HCT116 (cell line): ENCODE measurements around the gene DRD2. TPM values are rescaled to one million over a fixed set of nuclear protein-coding genes. Genes with fewer than 3 reads are reported as not detected.

Source experiments
- ATAC-seq: fragments of 200-7000 bp; cut with Tn5 transposase; 2 replicates; pipeline ENCODE4 v1.9.1; 2020; ENCODE audit warnings: mild to moderate bottlenecking, moderate library complexity
- BruUV-seq: library from RNA; stranded (reverse); fragments of 400-500 nt; replicated peaks from 2 replicates; lab custom pipeline; 2021; lab: Mats Ljungman, UMichigan
- CTCF ChIA-PET: fragments of 300-600 bp; sonication (Branson Sonifier 250); formaldehyde crosslinking; loops from one replicate; lab custom pipeline; 2021; ENCODE audit warnings: antibody characterized with exemption; lab: Charles Lee
- POLR2A ChIA-PET: fragments of 300-600, 350-600 bp; sonication (Branson Sonifier 250); formaldehyde crosslinking; loops from one replicate; lab custom pipeline; 2021; ENCODE audit warnings: antibody characterized with exemption; lab: Charles Lee
- RAD21 ChIA-PET, 2 experiments: fragments of 300-600 bp; sonication (Branson Sonifier 250); formaldehyde crosslinking; loops; one replicate each; lab custom pipeline; 2023; ENCODE audit warnings: low total read pairs in 2 of 2; ENCODE audit not compliant: uncharacterized antibody in 2 of 2, unreplicated experiment in 2 of 2, low non-redundant PET in 1 of 2; lab: Charles Lee
- DNase-seq: peaks from one replicate; pipeline ENCODE4 v3.0.0-alpha.2; 2010; ENCODE audit warnings: low read depth, low spot score
- H2AFZ ChIP-seq: fragments of 200-600 bp; shearing (Covaris generic), sonication (generic); 2 replicates; pipeline ENCODE4 v1.6.1; 2017; ENCODE audit warnings: low read depth, mixed run types, mixed read lengths, antibody characterized with exemption, low read length; ENCODE audit not compliant: poor library complexity, severe bottlenecking
- H3K27ac ChIP-seq: 2 replicates; pipeline ENCODE4 v1.5.1; 2012; ENCODE audit warnings: low read depth, low read length
- H3K27me3 ChIP-seq: fragments of 200-600 bp; sonication (generic); 2 replicates; pipeline ENCODE4 v1.6.1; 2016; ENCODE audit warnings: mixed run types, low read length, mixed read lengths; ENCODE audit not compliant: insufficient read depth
- H3K36me3 ChIP-seq, 2 experiments: fragments of 200-500 bp in 1 of 2; fragments of 200-600 bp in 1 of 2; sonication (Bioruptor generic) in 1 of 2; sonication (generic) in 1 of 2; 2 replicates each; pipeline versions ENCODE4 v1.5.1 to v1.6.1; 2014 to 2016; ENCODE audit warnings: low read length in 2 of 2, inconsistent platforms in 1 of 2, mixed read lengths in 1 of 2, mixed run types in 1 of 2; ENCODE audit not compliant: insufficient read depth in 2 of 2, control insufficient read depth in 1 of 2
- H3K4me1 ChIP-seq, 2 experiments: fragments of 200-600 bp in 1 of 2; sonication (generic) in 1 of 2; 2 replicates each; pipeline versions ENCODE4 v1.5.1 to v1.6.1; 2012 to 2017; ENCODE audit warnings: low read length in 2 of 2, inconsistent platforms in 1 of 2, mild to moderate bottlenecking in 1 of 2, mixed read lengths in 1 of 2, mixed run types in 1 of 2, moderate library complexity in 1 of 2; ENCODE audit not compliant: insufficient read depth in 2 of 2, control insufficient read depth in 1 of 2
- H3K4me2 ChIP-seq: fragments of 200-600 bp; sonication (generic); 2 replicates; pipeline ENCODE4 v1.6.1; 2017; ENCODE audit warnings: mixed run types, low read length, mixed read lengths
- H3K4me3 ChIP-seq, 2 experiments: fragments of 200-600 bp in 1 of 2; sonication (generic) in 1 of 2; replicated peaks in 1 of 2; 2 replicates each; pipeline ENCODE4 v1.5.1; 2011 to 2016; ENCODE audit warnings: low read length in 2 of 2, control low read depth in 1 of 2, low read depth in 1 of 2, mild to moderate bottlenecking in 1 of 2, mixed read lengths in 1 of 2, mixed run types in 1 of 2
- H3K79me2 ChIP-seq: fragments of 200-600 bp; sonication (generic); 2 replicates; pipeline ENCODE4 v1.6.1; 2017; ENCODE audit warnings: mild to moderate bottlenecking, mixed run types, low read length, moderate library complexity, mixed read lengths; ENCODE audit not compliant: insufficient read depth
- H3K9ac ChIP-seq: fragments of 200-600 bp; sonication (generic); 2 replicates; pipeline ENCODE4 v1.6.1; 2016; ENCODE audit warnings: low read length, mixed read lengths
- H3K9me2 ChIP-seq: fragments of 200-600 bp; sonication (generic), shearing (Covaris generic); 2 replicates; pipeline ENCODE4 v1.6.1; 2017; ENCODE audit warnings: mixed run types, mild to moderate bottlenecking, moderate library complexity; ENCODE audit not compliant: insufficient read depth
- H3K9me3 ChIP-seq, 2 experiments: fragments of 200-500 bp in 1 of 2; fragments of 200-600 bp in 1 of 2; sonication (Bioruptor generic) in 1 of 2; sonication (generic) in 1 of 2; 2 replicates each; pipeline ENCODE4 v1.6.1; 2014 to 2017; ENCODE audit warnings: low read length in 2 of 2, mixed read lengths in 2 of 2, inconsistent platforms in 1 of 2, low read depth in 1 of 2, mild to moderate bottlenecking in 1 of 2, mixed run types in 1 of 2, moderate library complexity in 1 of 2; ENCODE audit not compliant: control insufficient read depth in 1 of 2, insufficient read depth in 1 of 2
- H4K20me1 ChIP-seq: fragments of 200-600 bp; sonication (generic), shearing (Covaris generic); 2 replicates; pipeline ENCODE4 v1.6.1; 2017; ENCODE audit warnings: mixed run types, mild to moderate bottlenecking, moderate library complexity; ENCODE audit not compliant: insufficient read depth
- CBX3 ChIP-seq: IDR thresholded peaks from 2 replicates; pipeline ENCODE4 v1.6.1; 2012; ENCODE audit warnings: low read depth
- CEBPB ChIP-seq: IDR thresholded peaks from 2 replicates; pipeline ENCODE4 v1.6.1; 2012; ENCODE audit warnings: low read depth
- EGR1 ChIP-seq: IDR thresholded peaks from 2 replicates; pipeline ENCODE4 v1.6.1; 2012; ENCODE audit warnings: low read depth
- EZH2 ChIP-seq: fragments of 200-600 bp; sonication (generic); IDR thresholded peaks from 2 replicates; pipeline ENCODE4 v1.6.1; 2017; ENCODE audit warnings: antibody characterized with exemption, mixed run types
- JUND ChIP-seq: IDR thresholded peaks from 2 replicates; pipeline ENCODE4 v1.6.1; 2012
- POLR2A ChIP-seq: IDR thresholded peaks from 2 replicates; pipeline ENCODE4 v1.7.0; 2011; ENCODE audit warnings: borderline replicate concordance; ENCODE audit not compliant: insufficient read depth, insufficient read length; ENCODE audit errors: extremely low read depth
- POLR2AphosphoS5 ChIP-seq: IDR thresholded peaks from 2 replicates; pipeline ENCODE4 v1.6.1; 2011; ENCODE audit warnings: mild to moderate bottlenecking, low read depth, low read length, moderate library complexity
- RAD21 ChIP-seq: IDR thresholded peaks from 2 replicates; pipeline ENCODE4 v1.6.1; 2012; ENCODE audit warnings: low read depth, mild to moderate bottlenecking
- REST ChIP-seq: IDR thresholded peaks from 2 replicates; pipeline ENCODE4 v1.6.1; 2012; ENCODE audit warnings: low read depth
- SP1 ChIP-seq: IDR thresholded peaks from 2 replicates; pipeline ENCODE4 v1.6.1; 2012; ENCODE audit warnings: low read depth
- SRF ChIP-seq: IDR thresholded peaks from 2 replicates; pipeline ENCODE4 v1.6.1; 2012; ENCODE audit warnings: low read depth
- TCF7L2 ChIP-seq: IDR thresholded peaks from 2 replicates; pipeline ENCODE4 v1.7.0; 2011; ENCODE audit warnings: borderline replicate concordance, inconsistent platforms; ENCODE audit not compliant: insufficient read depth, insufficient read length; ENCODE audit errors: extremely low read depth
- YY1 ChIP-seq: IDR thresholded peaks from 2 replicates; pipeline ENCODE4 v1.6.1; 2011; ENCODE audit warnings: low read length, low read depth, moderate library complexity, mild to moderate bottlenecking; ENCODE audit not compliant: insufficient replicate concordance; ENCODE audit errors: extremely low read depth
- ZBTB33 ChIP-seq: IDR thresholded peaks from 2 replicates; pipeline ENCODE4 v1.6.1; 2011; ENCODE audit warnings: mild to moderate bottlenecking, low read length, moderate library complexity; ENCODE audit not compliant: insufficient replicate concordance; ENCODE audit errors: extremely low read depth
- ZFX ChIP-seq: fragments of 450-650 bp; IDR thresholded peaks from 2 replicates; pipeline ENCODE4 v1.6.1; 2017
- ZNF274 ChIP-seq: fragments of 200-500 bp; sonication (Bioruptor generic); IDR thresholded peaks from 2 replicates; pipeline ENCODE4 v1.6.1; 2014; ENCODE audit warnings: mild to moderate bottlenecking, low read depth, low read length, inconsistent platforms
- intact Hi-C: fragments of 100-400 bp; cut with micrococcal nuclease; formaldehyde crosslinking; loops from 2 replicates; pipeline ENCODE4 v1.10.0; 2022
- total RNA-seq: library from RNA; stranded (reverse); gene quantifications from one replicate; pipeline ENCODE4 v1.2.1, GENCODE V29; 2021; ENCODE audit not compliant: unreplicated experiment
- TF ChIP-seq, protein P1 (sequence below), 3 experiments: fragments of 200-600 bp in 1 of 3; sonication (generic) in 1 of 3; IDR thresholded peaks in 2 of 3; conservative IDR thresholded peaks in 1 of 3; 2 replicates each; pipeline ENCODE4 v1.5.1; 2012 to 2017; ENCODE audit warnings: low read depth in 2 of 3, low read length in 2 of 3, antibody characterized with exemption in 1 of 3, borderline replicate concordance in 1 of 3, control low read depth in 1 of 3, mild to moderate bottlenecking in 1 of 3, mixed read lengths in 1 of 3, mixed run types in 1 of 3, moderate library complexity in 1 of 3; ENCODE audit not compliant: insufficient read depth in 1 of 3
- TF ChIP-seq, protein P2 (sequence below): IDR thresholded peaks from 2 replicates; pipeline ENCODE4 v1.6.1; 2012

DRD2 gene
- total RNA-seq, 1 experiment from 2014 or later = not detected

GRCh38 chr11:113446112-113446511, 29.1 kb downstream of the DRD2 start:
- Histone ChIP-seq H3K4me3 (no peak overlapping the region), H3K27ac (no peak overlapping the region), H3K9ac (no peak overlapping the region)

More at GRCh38 chr11:113446112-113446511, 29.1 kb downstream of the DRD2 start:
- Histone ChIP-seq H3K4me2 (no peak overlapping the region), H3K27me3 (peaks cover 47% of the 10 kb centered on the region), H4K20me1 (no peaks in the 10 kb centered on the region)
- no peak for DNase-seq
- POLR2A ChIA-PET = no interaction called here
- BruUV-seq = no TSS peak
- TF ChIP-seq ZFX (no peak), REST (no peak), TCF7L2 (no peak), SRF (no peak), POLR2A (no peak), JUND (no peak), YY1 (no peak), EZH2 (no peak), CBX3 (no peak), POLR2AphosphoS5 (no peak), CEBPB (no peak), EGR1 (no peak), ZBTB33 (no peak), ZNF274 (no peak), RAD21 (no peak), SP1 (no peak)
- TF ChIP-seq, protein P1, sequence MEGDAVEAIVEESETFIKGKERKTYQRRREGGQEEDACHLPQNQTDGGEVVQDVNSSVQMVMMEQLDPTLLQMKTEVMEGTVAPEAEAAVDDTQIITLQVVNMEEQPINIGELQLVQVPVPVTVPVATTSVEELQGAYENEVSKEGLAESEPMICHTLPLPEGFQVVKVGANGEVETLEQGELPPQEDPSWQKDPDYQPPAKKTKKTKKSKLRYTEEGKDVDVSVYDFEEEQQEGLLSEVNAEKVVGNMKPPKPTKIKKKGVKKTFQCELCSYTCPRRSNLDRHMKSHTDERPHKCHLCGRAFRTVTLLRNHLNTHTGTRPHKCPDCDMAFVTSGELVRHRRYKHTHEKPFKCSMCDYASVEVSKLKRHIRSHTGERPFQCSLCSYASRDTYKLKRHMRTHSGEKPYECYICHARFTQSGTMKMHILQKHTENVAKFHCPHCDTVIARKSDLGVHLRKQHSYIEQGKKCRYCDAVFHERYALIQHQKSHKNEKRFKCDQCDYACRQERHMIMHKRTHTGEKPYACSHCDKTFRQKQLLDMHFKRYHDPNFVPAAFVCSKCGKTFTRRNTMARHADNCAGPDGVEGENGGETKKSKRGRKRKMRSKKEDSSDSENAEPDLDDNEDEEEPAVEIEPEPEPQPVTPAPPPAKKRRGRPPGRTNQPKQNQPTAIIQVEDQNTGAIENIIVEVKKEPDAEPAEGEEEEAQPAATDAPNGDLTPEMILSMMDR (IDR thresholded peaks at IDR 0.05 in 2 of 3, conservative IDR thresholded peaks at IDR 0.05 in 1 of 3; ENCODE audit: borderline replicate concordance in 1 of 3, insufficient read depth in 1 of 3, low read depth in 2 of 3, low read length in 2 of 3) = no peak
- TF ChIP-seq, protein P2, sequence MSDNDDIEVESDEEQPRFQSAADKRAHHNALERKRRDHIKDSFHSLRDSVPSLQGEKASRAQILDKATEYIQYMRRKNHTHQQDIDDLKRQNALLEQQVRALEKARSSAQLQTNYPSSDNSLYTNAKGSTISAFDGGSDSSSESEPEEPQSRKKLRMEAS = no peak
- TF ChIP-seq, all 23 proteins: peak for 0
- H2AFZ ChIP-seq = no peak overlapping the region
- intact Hi-C loops = no loop called here
- H3K4me1 ChIP-seq = no peaks in the 10 kb centered on the region
- no peak; the same call in 1 of the 2 replicates for ATAC-seq
- H3K9me2 ChIP-seq = no peaks in the 10 kb centered on the region
- H3K9me3 ChIP-seq = no peaks in the 10 kb centered on the region
- H3K36me3 ChIP-seq = no peaks in the 10 kb centered on the region
- no peaks in the 10 kb centered on the region for H3K79me2 ChIP-seq
- CTCF ChIA-PET = no interaction called here
- RAD21 ChIA-PET = no interaction called here
